Skin of body (tissue), 2 donors: Measurements from ENCODE around the gene TRPC4. TPM values are rescaled to one million over a fixed set of nuclear protein-coding genes. Genes with fewer than 3 reads are reported as not detected.

ENCODE experiments used
- DNase-seq: peaks from one replicate; lab custom pipeline; 2025; lab: John Stamatoyannopoulos, UW
- total RNA-seq: library from RNA; depleted of rRNA; stranded (reverse); fragments of >200 nt; gene quantifications from one replicate; pipeline ENCODE4 v1.2.3, GENCODE V29; 2014

The TRPC4 gene
- total RNA-seq, 1 donor from 2014 or later, result 0.69 TPM

GRCh38 chr13:37729876-37730275 is 139.7 kb downstream of the TRPC4 start:
- no peak for DNase-seq

DNA sequence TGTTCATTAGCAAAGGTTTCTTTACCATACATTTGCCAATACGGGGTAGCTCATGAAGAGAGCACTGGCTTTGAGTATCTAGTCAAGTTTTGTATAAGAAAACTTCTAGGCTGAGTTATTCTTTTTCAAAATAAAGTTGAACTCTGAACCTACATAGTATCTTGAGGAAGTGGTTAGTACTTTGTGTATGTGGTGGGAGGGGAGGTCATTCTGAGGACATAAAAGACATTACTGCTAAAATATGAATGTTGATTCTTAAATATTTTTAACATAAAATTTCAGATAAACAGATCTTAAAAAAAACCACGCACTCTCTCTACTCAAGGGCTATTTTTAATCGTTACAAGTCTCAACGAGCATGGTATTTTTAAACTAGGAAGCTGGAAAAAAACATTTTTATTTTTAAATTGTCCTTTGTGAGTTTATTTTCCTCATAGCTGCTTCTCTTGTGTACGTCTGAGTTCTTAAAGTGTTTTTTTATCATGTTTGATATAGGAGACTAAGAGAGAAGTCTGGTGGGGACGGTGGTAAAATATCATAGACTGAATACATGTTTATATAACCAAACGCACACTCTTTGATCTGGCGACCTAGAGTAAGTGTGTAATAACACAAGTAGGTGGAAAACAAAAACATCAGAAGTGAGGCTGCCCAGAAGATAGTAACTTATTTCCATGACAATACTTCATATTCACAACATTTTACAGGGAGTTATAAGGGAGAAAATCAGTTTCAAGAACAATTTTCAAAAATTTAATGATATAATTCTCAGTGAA is 153.0 kb downstream of the TRPC4 start:
- DNase-seq, result no peak

GRCh38 chr13:37715606-37716015 is 154.0 kb downstream of the TRPC4 start:
- no peak for DNase-seq

- DNase-seq, result no peak
These were observed 160.3 kb downstream of the TRPC4 start for GRCh38 chr13:37709318-37709717.

DNA sequence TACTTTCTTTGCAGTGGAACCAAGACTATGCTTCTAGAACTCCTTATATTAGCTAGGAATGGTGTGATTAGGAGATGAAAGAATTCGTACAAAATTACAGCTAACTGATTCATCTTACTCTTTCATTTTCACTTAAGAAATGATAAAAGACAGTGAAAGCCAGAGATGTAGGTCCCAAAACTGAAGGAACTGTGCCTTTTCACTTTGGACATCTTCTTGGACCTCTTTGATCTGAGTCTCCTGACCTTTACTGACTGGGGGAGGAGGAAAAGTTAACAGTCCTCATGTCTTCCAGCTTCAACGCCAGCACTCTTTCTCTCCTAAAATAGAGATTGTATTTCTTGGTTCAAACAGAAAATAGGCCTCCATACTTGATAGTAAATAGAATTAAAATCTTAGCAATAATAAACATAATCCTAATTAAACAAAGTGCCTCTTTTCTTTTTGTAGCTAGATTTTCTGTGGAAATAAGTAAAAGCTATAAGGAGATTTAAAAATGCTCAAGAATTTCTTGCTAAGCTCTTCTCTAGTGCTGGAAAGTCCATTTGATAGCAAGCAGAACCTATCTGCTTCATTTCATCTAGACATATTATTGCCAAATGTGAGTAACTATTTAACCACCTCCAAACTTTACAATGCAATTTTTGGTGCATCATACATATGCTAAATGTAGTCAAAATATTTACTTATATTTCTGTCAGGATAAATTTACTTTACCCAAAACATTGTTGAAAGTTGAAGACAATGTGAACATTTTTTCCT is 161.7 kb downstream of the TRPC4 start:
- no peak for DNase-seq

GRCh38 chr13:37706041-37706440 is 163.5 kb downstream of the TRPC4 start:
- DNase-seq, result no peak

GRCh38 chr13:37701972-37702371 is 167.6 kb downstream of the TRPC4 start:
- DNase-seq, result no peak

- no peak for DNase-seq
These were observed 168.3 kb downstream of the TRPC4 start for GRCh38 chr13:37701306-37701705.

GRCh38 chr13:37700887-37701286 is 168.7 kb downstream of the TRPC4 start:
- DNase-seq, result no peak

DNA sequence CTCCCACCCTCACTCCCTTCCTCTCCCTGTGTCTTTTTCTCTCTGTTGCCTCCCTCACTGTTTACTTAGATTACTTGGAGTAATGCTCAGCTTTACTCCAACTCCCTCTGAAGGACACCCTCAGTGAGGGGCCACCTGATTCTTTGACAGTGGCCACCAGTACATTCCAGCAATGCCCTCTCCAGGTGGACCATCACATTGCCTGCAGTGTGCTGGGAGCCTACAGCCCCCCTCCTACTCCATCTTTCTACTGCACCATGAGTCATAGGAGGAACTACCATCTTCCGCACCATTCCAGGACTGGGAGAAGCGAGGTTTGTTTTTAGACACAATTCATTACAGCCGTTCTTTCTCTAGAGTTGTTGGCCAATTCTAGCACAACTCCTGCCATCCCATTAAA is 174.4 kb downstream of the TRPC4 start:
- DNase-seq, result no peak

DNA sequence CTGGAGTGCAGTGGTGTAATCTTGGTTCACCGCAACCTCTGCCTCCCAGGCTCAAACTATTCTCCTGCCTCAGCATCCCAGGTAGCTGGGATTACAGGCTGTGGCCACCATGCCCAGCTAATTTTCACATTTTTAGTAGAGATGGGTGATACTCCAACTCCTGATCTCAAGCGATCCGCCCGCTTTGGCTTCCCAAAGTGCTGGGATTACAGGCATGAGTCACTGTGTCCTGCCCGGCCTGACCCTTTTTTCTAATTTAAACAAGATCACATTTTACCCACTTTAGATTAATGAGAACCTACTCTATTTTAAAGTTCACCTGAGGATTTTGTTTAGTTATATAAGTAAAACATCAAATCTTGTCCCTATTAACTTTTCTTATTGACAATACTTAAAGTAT is 179.2 kb downstream of the TRPC4 start:
- DNase-seq, result no peak

GRCh38 chr13:37686501-37686900 is 183.1 kb downstream of the TRPC4 start:
- no peak for DNase-seq

- DNase-seq, result no peak
These were observed 184.4 kb downstream of the TRPC4 start for GRCh38 chr13:37685206-37685605.

GRCh38 chr13:37682496-37682895 is 187.1 kb downstream of the TRPC4 start:
- no peak for DNase-seq

DNA sequence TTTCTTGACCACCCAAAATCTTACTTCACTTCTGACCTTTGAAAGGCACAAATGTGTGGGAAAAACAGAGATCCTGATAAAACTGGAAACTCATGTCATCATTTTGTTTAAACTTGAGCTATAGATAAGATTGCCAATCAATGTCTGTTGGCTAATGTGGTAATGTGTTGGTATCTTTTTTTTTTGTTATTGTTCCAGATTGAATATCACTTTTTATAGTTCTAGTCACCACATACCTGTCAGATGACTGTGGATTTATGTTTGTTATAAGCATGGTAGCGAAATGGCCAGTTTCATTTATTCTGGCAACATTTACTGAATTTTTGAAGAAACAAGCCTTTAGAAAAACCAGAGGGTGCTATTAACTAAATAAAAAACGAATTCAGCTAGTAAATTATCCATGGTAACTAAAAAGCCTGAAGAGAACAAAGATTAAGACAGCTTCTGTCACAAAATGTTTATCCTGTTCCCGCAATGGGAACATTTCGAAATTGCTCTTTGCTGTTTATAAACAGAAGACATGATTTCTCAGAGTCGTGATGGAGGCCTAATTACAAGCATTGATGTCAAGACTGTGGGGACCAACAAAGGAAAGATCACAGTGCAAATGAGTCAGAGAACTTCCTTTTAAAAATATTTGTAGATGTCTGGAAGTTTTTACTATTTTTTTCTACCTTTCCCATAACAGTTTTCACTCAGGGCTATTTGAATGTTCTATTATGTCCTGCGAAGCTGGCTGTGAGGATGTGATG is 188.1 kb downstream of the TRPC4 start:
- no peak for DNase-seq

GRCh38 chr13:37680137-37680536 is 189.4 kb downstream of the TRPC4 start:
- no peak for DNase-seq

- DNase-seq, result no peak
These were observed 190.5 kb downstream of the TRPC4 start for GRCh38 chr13:37679043-37679442.

- no peak for DNase-seq
These were observed 199.7 kb downstream of the TRPC4 start for GRCh38 chr13:37669845-37670244.

DNA sequence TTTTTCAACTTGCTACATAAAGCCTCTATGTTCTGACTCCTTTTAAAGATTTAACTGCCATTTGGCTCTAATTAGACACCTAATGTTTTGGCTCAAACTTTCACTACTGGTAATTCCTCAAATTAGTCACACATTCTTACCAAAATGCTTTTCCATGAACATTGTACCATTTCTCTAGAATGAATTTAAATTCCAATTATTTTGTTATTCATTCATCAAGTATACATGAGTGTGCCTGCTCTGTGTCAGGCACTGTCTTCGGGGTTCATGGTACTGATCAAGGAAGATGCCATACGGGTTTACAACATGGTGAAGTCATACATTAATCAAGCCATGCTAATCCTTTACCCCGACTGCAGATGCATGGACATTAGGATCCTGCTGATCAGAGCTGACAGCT is 201.9 kb downstream of the TRPC4 start:
- no peak for DNase-seq

GRCh38 chr13:37666036-37666435 is 203.5 kb downstream of the TRPC4 start:
- DNase-seq, result no peak

GRCh38 chr13:37665420-37665819 is 204.2 kb downstream of the TRPC4 start:
- no peak for DNase-seq

DNA sequence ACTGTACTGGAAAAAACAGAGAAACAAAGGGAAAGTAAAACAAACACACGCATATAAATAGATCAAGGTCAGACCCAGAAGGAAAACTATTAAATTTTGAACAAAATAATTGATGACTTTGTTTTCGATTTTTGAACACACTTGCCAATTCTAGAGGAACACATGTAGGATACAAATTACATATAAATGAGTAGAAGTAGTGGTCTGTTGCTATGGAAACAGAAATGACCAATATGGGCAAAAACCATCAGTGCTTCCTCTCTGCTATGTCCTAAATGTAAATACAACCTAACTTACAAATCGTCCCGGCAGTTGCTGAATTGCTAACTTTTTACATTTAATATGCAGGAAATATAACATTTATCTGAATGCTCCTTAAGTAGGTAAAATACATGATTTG is 205.8 kb downstream of the TRPC4 start:
- no peak for DNase-seq
